Suppressor macrophage treated with lipopolysaccharide for 4 hours (primary cell): ENCODE data around the gene TAF8.

Experiments used
- DNase-seq: peaks from one replicate; pipeline ENCODE4 v3.0.0-alpha.2; 2020

TAF8 gene

GRCh38 chr6:42125663-42126062, 75.3 kb downstream of the TAF8 start:
- DNase-seq, result no peak

GRCh38 chr6:42128460-42129359, 78.4 kb downstream of the TAF8 start:
- no peak for DNase-seq

GRCh38 chr6:42129360-42129676, 79.0 kb downstream of the TAF8 start:
- no peak for DNase-seq

DNA sequence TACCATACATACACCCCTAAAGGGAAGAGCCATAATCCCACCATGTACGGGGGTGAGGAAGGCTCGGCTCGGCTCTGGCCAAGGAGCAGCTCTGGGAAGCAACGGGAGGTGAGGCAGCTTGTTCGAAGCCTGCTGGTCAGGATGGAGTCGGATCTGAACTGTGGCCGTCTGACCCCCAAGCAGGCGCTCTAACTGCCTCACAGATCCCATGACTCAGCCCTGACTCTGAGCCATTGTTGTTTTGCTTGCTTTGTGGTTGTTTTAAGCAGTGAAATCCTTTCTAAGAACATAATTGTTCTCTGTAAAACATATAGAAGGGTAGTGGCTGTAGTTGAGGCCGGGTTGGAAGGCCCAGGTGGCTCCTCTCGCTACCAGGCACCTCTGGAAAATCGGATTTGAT, 81.2 kb downstream of the TAF8 start:
- no peak for DNase-seq

- no peak for DNase-seq
Observed at GRCh38 chr6:42133926-42134325, 83.6 kb downstream of the TAF8 start.

DNA sequence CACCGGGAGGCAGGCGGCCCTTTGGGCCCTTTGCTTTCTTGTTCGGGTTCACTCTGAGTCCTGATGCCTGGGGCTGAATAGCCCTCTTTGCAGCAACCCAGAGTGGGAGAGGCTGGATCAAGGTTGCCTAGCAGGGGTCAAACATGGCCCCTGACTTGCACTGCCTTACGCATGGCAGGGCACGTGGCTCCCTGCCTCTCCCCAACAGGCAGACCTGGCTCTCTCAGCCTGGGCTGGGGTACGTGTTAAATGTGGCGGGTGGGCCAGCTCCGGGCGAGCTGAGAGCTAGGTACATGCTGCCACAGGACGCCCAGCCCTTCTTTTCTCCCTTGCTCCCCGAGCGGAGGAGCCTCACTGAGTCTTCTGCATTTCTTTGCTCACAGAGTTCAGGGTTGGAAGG, 84.8 kb downstream of the TAF8 start:
- DNase-seq, result no peak

DNA sequence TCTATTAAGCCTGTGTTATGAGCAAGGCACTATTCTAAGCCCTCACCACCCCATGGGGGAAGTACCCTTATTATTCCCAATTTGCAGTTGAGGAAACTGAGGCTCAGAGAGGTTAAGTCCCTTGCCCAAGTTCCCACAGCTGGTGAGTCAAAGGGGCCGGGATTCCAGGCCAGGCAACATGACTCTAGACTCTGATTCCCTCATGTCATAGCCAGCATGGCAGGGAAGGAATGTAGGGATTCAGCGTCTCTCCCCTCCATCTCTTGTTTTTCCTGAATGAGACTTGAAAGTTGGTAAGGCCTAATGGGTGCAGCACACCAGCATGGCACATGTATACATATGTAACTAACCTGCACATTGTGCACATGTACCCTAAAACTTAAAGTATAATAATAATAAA, 85.4 kb downstream of the TAF8 start:
- DNase-seq, result no peak

- peak; percentile 29 for DNase-seq
Observed at GRCh38 chr6:42136508-42137193, 86.3 kb downstream of the TAF8 start.
